Gastrocnemius medialis (tissue), 4 donors: ENCODE measurements around the gene CLSTN2.

Experiments
- CTCF ChIP-seq, 5 experiments: fragments of 450-650 bp in 3 of 5; fragments of 200-600 bp in 2 of 5; sonication (generic) in 2 of 5; IDR thresholded peaks in 4 of 5; conservative IDR thresholded peaks in 1 of 5; 1 replicate in 4 of 5; 2 replicates in 1 of 5; pipeline ENCODE4 v1.5.1; 2016 to 2019; ENCODE audit warnings: antibody characterized with exemption in 5 of 5, mild to moderate bottlenecking in 3 of 5, moderate library complexity in 3 of 5
- POLR2A ChIP-seq, 2 donors: fragments of 450-650 bp; IDR thresholded peaks; one replicate each; pipeline ENCODE4 v1.6.1; 2017; ENCODE audit warnings: antibody characterized with exemption in 2 of 2, mild to moderate bottlenecking in 2 of 2, moderate library complexity in 2 of 2

- no peak for TF ChIP-seq POLR2A (IDR thresholded peaks at IDR 0.05)
- no peak for TF ChIP-seq CTCF (IDR thresholded peaks at IDR 0.05 in 4 of 5, conservative IDR thresholded peaks at IDR 0.05 in 1 of 5)
These were observed 664.0 kb downstream of the CLSTN2 start for GRCh38 chr3:140599009-140599408.
